Endothelial cell of umbilical vein (primary cell): ENCODE data around the gene MICAL3.

Source experiments
- CTCF ChIP-seq, 2 donors: IDR thresholded peaks; 1 replicate in 1 of 2; 2 replicates in 1 of 2; pipeline ENCODE4 v1.5.1; 2011; ENCODE audit warnings: low read length in 2 of 2, mild to moderate bottlenecking in 2 of 2, moderate library complexity in 2 of 2, control low read depth in 1 of 2, inconsistent platforms in 1 of 2, low read depth in 1 of 2; ENCODE audit not compliant: insufficient read depth in 1 of 2; ENCODE audit errors: extremely low read depth in 1 of 2
- EZH2 ChIP-seq: IDR thresholded peaks from 2 replicates; pipeline ENCODE4 v1.6.1; 2012; ENCODE audit warnings: borderline replicate concordance, low read depth, mild to moderate bottlenecking, moderate library complexity, low read length, inconsistent platforms; ENCODE audit not compliant: severe bottlenecking
- FOS ChIP-seq: IDR thresholded peaks from 2 replicates; pipeline ENCODE4 v1.6.1; 2011; ENCODE audit warnings: mild to moderate bottlenecking, low read length, moderate library complexity, borderline replicate concordance; ENCODE audit not compliant: insufficient read depth
- GATA2 ChIP-seq: IDR thresholded peaks from 2 replicates; pipeline ENCODE4 v1.7.0; 2011; ENCODE audit warnings: low read depth, mild to moderate bottlenecking, moderate library complexity, mixed read lengths, low read length; ENCODE audit not compliant: insufficient read length, insufficient read depth
- JUN ChIP-seq: IDR thresholded peaks from 2 replicates; pipeline ENCODE4 v1.6.1; 2011; ENCODE audit warnings: borderline replicate concordance, low read depth; ENCODE audit not compliant: insufficient read length, insufficient read depth
- MAX ChIP-seq: IDR thresholded peaks from 2 replicates; pipeline ENCODE4 v1.6.1; 2011; ENCODE audit not compliant: insufficient read depth, insufficient read length
- MYC ChIP-seq: IDR thresholded peaks from one replicate; pipeline ENCODE4 v1.6.1; 2011; ENCODE audit warnings: mild to moderate bottlenecking, low read depth, low read length
- POLR2A ChIP-seq: IDR thresholded peaks from 2 replicates; pipeline ENCODE4 v1.6.1; 2012; ENCODE audit warnings: low read depth, mild to moderate bottlenecking, control low read depth, low read length
- POLR2AphosphoS5 ChIP-seq: IDR thresholded peaks from 2 replicates; pipeline ENCODE4 v1.6.1; 2012; ENCODE audit warnings: low read depth, mild to moderate bottlenecking, control low read depth, low read length, moderate library complexity; ENCODE audit not compliant: insufficient read depth

- TF ChIP-seq CTCF (IDR thresholded peaks at IDR 0.05; ENCODE audit: extremely low read depth in 1 of 2, insufficient read depth in 1 of 2, low read depth in 1 of 2, low read length in 2 of 2): no peak
- TF ChIP-seq POLR2A: no peak
- no peak for TF ChIP-seq MAX
- TF ChIP-seq JUN: no peak
- no peak for TF ChIP-seq EZH2
- no peak for TF ChIP-seq MYC
- no peak for TF ChIP-seq GATA2
- no peak for TF ChIP-seq POLR2AphosphoS5
- TF ChIP-seq FOS: no peak
Measured at GRCh38 chr22:17774926-17775685, 249.3 kb downstream of the MICAL3 start.
